K562 (cell line): ENCODE measurements around the gene STON1. TPM values are rescaled to one million over a fixed set of nuclear protein-coding genes. Genes with fewer than 3 reads are reported as not detected.

Experiments
- ATAC-seq: fragments of 200-7000 bp; cut with Tn5 transposase; 3 replicates; pipeline ENCODE4 v1.9.1; 2020; ENCODE audit warnings: moderate library complexity
- BruUV-seq: library from RNA; stranded (reverse); fragments of 400-500 nt; replicated peaks from 2 replicates; lab custom pipeline; 2021; lab: Mats Ljungman, UMichigan
- CTCF ChIA-PET: fragments of 300-600 bp; formaldehyde crosslinking; extraction: SDS; loops from one replicate; lab custom pipeline; 2021; ENCODE audit warnings: low intra/inter-chr PET ratio; lab: Yijun Ruan, JAX
- POLR2A ChIA-PET: fragments of 300-600, 350-650 bp; sonication (Branson Sonifier 250); formaldehyde crosslinking; extraction: SDS; loops from one replicate; lab custom pipeline; 2021; ENCODE audit warnings: antibody characterized with exemption, inconsistent platforms; lab: Yijun Ruan, JAX
- DNase-seq, 4 experiments: peaks; one replicate each; pipeline versions ENCODE4 v3.0.0 to v3.0.0-alpha.2; 2011 to 2018; ENCODE audit warnings: low spot score in 3 of 4, mixed read lengths in 3 of 4; ENCODE audit errors: extremely low read depth in 1 of 4
- FAIRE-seq: peaks from 2 replicates; lab custom pipeline; 2011; peaks lifted over from hg19 to GRCh38; lab: Jason Lieb, UNC
- H2AFZ ChIP-seq: 2 replicates; pipeline ENCODE4 v1.6.0; 2011; ENCODE audit warnings: low read depth, low read length, control low read depth, inconsistent platforms
- H3K27ac ChIP-seq: fragments of 200-600 bp; 3 replicates; pipeline ENCODE4 v1.8.0; 2011; ENCODE audit warnings: low read depth, mild to moderate bottlenecking, control low read depth, inconsistent platforms, low read length, moderate library complexity, mixed read lengths; ENCODE audit errors: extremely low read depth
- H3K27me3 ChIP-seq, 2 experiments: fragments of 300-600 bp in 1 of 2; 2 replicates in 1 of 2; 3 replicates in 1 of 2; pipeline versions ENCODE4 v1.6.0 to v1.8.0; 2011; ENCODE audit warnings: inconsistent platforms in 2 of 2, low read length in 2 of 2, mild to moderate bottlenecking in 1 of 2, mixed read lengths in 1 of 2, moderate library complexity in 1 of 2; ENCODE audit not compliant: control insufficient read depth in 2 of 2, insufficient read depth in 2 of 2
- H3K36me3 ChIP-seq: fragments of 300-600 bp; 3 replicates; pipeline ENCODE4 v1.8.0; 2011; ENCODE audit warnings: mild to moderate bottlenecking, low read length, inconsistent platforms; ENCODE audit not compliant: control insufficient read depth, insufficient read depth
- H3K4me1 ChIP-seq, 2 experiments: fragments of 200-600 bp in 1 of 2; replicated peaks in 1 of 2; 2 replicates in 1 of 2; 3 replicates in 1 of 2; pipeline versions ENCODE4 v1.5.1 to v1.8.0; 2011; ENCODE audit warnings: inconsistent platforms in 2 of 2, low read length in 2 of 2, mild to moderate bottlenecking in 1 of 2, mixed read lengths in 1 of 2, moderate library complexity in 1 of 2; ENCODE audit not compliant: control insufficient read depth in 2 of 2, insufficient read depth in 2 of 2
- H3K4me2 ChIP-seq: 2 replicates; pipeline ENCODE4 v1.6.1; 2011; ENCODE audit warnings: low read length, control low read depth, inconsistent platforms, mixed read lengths; ENCODE audit not compliant: insufficient read depth
- H3K4me3 ChIP-seq: fragments of 200-600 bp; sonication (generic), shearing (Covaris generic); 2 replicates; pipeline ENCODE4 v1.5.1; 2016; ENCODE audit warnings: control low read depth, inconsistent platforms
- H3K79me2 ChIP-seq: fragments of 200-600 bp; 3 replicates; pipeline ENCODE4 v1.8.0; 2011; ENCODE audit warnings: low read length, inconsistent platforms; ENCODE audit not compliant: control insufficient read depth, insufficient read depth
- H3K9ac ChIP-seq, 2 experiments: 2 replicates each; pipeline versions ENCODE4 v1.6.0 to v1.6.1; 2011; ENCODE audit warnings: low read depth in 2 of 2, low read length in 2 of 2, control low read depth in 1 of 2, inconsistent platforms in 1 of 2, mild to moderate bottlenecking in 1 of 2, mixed read lengths in 1 of 2; ENCODE audit not compliant: insufficient read depth in 1 of 2
- H3K9me1 ChIP-seq: one replicate; pipeline ENCODE4 v1.6.0; 2011; ENCODE audit warnings: inconsistent platforms, mild to moderate bottlenecking, low read length, moderate library complexity; ENCODE audit not compliant: control insufficient read depth, insufficient read depth
- H3K9me3 ChIP-seq: replicated peaks from 2 replicates; pipeline ENCODE4 v1.5.1; 2011; ENCODE audit warnings: low read depth, low read length, inconsistent platforms; ENCODE audit not compliant: control insufficient read depth, insufficient read depth
- H4K20me1 ChIP-seq: replicated peaks from 2 replicates; pipeline ENCODE4 v1.6.1; 2011; ENCODE audit warnings: low read length, inconsistent platforms, mixed read lengths; ENCODE audit not compliant: control insufficient read depth, insufficient read depth
- ADNP ChIP-seq: fragments of 200-800 bp; sonication (Bioruptor generic); IDR thresholded peaks from 2 replicates; pipeline ENCODE4 v1.6.1; 2016; ENCODE audit warnings: missing genetic modification characterization, missing compliant biosample characterization
- BRF1 ChIP-seq: IDR thresholded peaks from 3 replicates; pipeline ENCODE4 v1.6.1; 2011; ENCODE audit warnings: borderline replicate concordance, mild to moderate bottlenecking; ENCODE audit not compliant: insufficient read length; ENCODE audit errors: extremely low read depth
- HDAC1 ChIP-seq, 2 experiments: fragments of 450-650 bp; IDR thresholded peaks; 2 replicates each; pipeline ENCODE4 v1.6.1; 2016 to 2017; ENCODE audit warnings: inconsistent platforms in 1 of 2, mild to moderate bottlenecking in 1 of 2, moderate library complexity in 1 of 2
- HEY1 ChIP-seq: fragments of 250-450 bp; sonication (Bioruptor Pico); IDR thresholded peaks from 2 replicates; pipeline ENCODE4 v1.5.0; 2020; ENCODE audit warnings: mild to moderate bottlenecking, moderate library complexity, borderline replicate concordance
- IRF1 ChIP-seq: sonication (generic); formaldehyde crosslinking; IDR thresholded peaks from 2 replicates; pipeline ENCODE4 v1.8.0; 2022; ENCODE audit warnings: missing genetic modification reagents, mild to moderate bottlenecking, borderline replicate concordance
- KAT8 ChIP-seq: fragments of 450-650 bp; IDR thresholded peaks from 2 replicates; pipeline ENCODE4 v1.6.1; 2016; ENCODE audit warnings: low read depth, mild to moderate bottlenecking
- MAX ChIP-seq: sonication (generic); formaldehyde crosslinking; IDR thresholded peaks from 2 replicates; pipeline ENCODE4 v1.9.0; 2022; ENCODE audit warnings: mild to moderate bottlenecking, missing genetic modification reagents
- MED1 ChIP-seq: sonication (generic); formaldehyde crosslinking; IDR thresholded peaks from 2 replicates; pipeline ENCODE4 v1.8.1; 2023; ENCODE audit warnings: missing genetic modification reagents, borderline replicate concordance
- RCOR1 ChIP-seq, 2 experiments: IDR thresholded peaks; 2 replicates each; pipeline ENCODE4 v1.6.1; 2012; ENCODE audit warnings: low read depth in 2 of 2, low read length in 2 of 2, borderline replicate concordance in 1 of 2, improper control_type of control experiment in 1 of 2
- TEAD2 ChIP-seq: fragments of 450-650 bp; IDR thresholded peaks from 2 replicates; pipeline ENCODE4 v1.6.1; 2016; ENCODE audit warnings: missing genetic modification characterization, control low read depth, missing compliant biosample characterization
- TEAD4 ChIP-seq, 2 experiments: sonication (generic) in 1 of 2; formaldehyde crosslinking in 1 of 2; IDR thresholded peaks; 2 replicates each; pipeline versions ENCODE4 v1.6.1 to v1.8.0; 2012 to 2022; ENCODE audit warnings: borderline replicate concordance in 1 of 2, inconsistent platforms in 1 of 2, low read length in 1 of 2, mild to moderate bottlenecking in 1 of 2, missing genetic modification reagents in 1 of 2
- TRIM25 ChIP-seq: fragments of 450-650 bp; IDR thresholded peaks from 2 replicates; pipeline ENCODE4 v1.7.0; 2016; ENCODE audit warnings: borderline replicate concordance
- WGBS: fragments of 100-300 bp; shearing (Covaris generic); methylation state at CpG from one replicate; pipeline ENCODE4 v1.1.6; 2016; ENCODE audit warnings: low coverage, mixed read lengths; ENCODE audit not compliant: insufficient coverage; ENCODE audit errors: missing lambda C conversion rate; 5-methylcytosine and 5-hydroxymethylcytosine counted together
- in situ Hi-C: fragments of 300-500 bp; cut with MboI; formaldehyde crosslinking; loops from 4 replicates; pipeline ENCODE4 v1.15.0; 2018; ENCODE audit warnings: inconsistent platforms, mixed read lengths
- intact Hi-C: fragments of 100-400 bp; cut with micrococcal nuclease; formaldehyde crosslinking; loops from 2 replicates; pipeline ENCODE4 v1.14.2; 2022
- polyA plus RNA-seq, 8 experiments: library from polyadenylated mRNA; depleted of rRNA in 4 of 8; stranded (reverse) in 5 of 8; unstranded in 3 of 8; fragments of >200 nt; fragmentation: Nextera tagmentation in 2 of 8; fragmentation: Illumina TruSeq in 1 of 8; extraction: Ambion mirVana in 2 of 8; extraction: Trizol in 1 of 8; gene quantifications; 2 replicates each; pipeline versions ENCODE4 v1.2.1 to v1.2.3, GENCODE V29; 2011 to 2014; ENCODE audit warnings: inconsistent platforms in 1 of 8, missing spikeins in 1 of 8
- total RNA-seq, 7 experiments: library from RNA; depleted of rRNA in 6 of 7; stranded (reverse); fragments of >200 nt in 6 of 7; fragmentation: Illumina TruSeq in 2 of 7; extraction: Trizol in 2 of 7; gene quantifications; 2 replicates each; pipeline versions ENCODE4 v1.2.1 to v1.2.3, GENCODE V29; 2011 to 2021; ENCODE audit warnings: low replicate concordance in 1 of 7
- TF ChIP-seq, protein P1 (sequence below): fragments of 250-450 bp; sonication (Bioruptor Pico); IDR thresholded peaks from 2 replicates; pipeline ENCODE4 v1.4.0; 2020; ENCODE audit warnings: mild to moderate bottlenecking, moderate library complexity

STON1 gene
- total and polyA plus RNA-seq, 9 of the 15 experiments (the other 6 are each of a cell fraction or from before 2014, with no cell fraction given), result 0.07 to 1.2 (median 0.55) TPM

- 0 out of 2 replicates have a peak, but pooled peaks have one; percentile 11 for TF ChIP-seq TEAD2 (tag)
- peak; percentile 86 for TF ChIP-seq TEAD4 (IDR thresholded peaks at IDR 0.05; ENCODE audit: low read length)
- no peak for TF ChIP-seq TEAD4 (CRISPR knock-in tag; IDR thresholded peaks at IDR 0.05; ENCODE audit: borderline replicate concordance)
- 0 out of 2 replicates have a peak, but pooled peaks have one; percentile 35 for TF ChIP-seq ADNP (tag)
- peak in 1 of 2 experiments; percentile 82; a peak in 2 of 4 replicates for TF ChIP-seq HDAC1 (IDR thresholded peaks at IDR 0.05)
- no peak for TF ChIP-seq KAT8
- TF ChIP-seq RCOR1 (IDR thresholded peaks at IDR 0.05; ENCODE audit: borderline replicate concordance in 1 of 2, low read depth in 2 of 2, low read length in 2 of 2), result peak; percentile 32 to 91; a peak in 2 of 4 replicates
- no peak for TF ChIP-seq MAX
- TF ChIP-seq, all 486 proteins: peak for 33
These were observed 25.2 kb upstream of the STON1 start (continued) for GRCh38 chr2:48504647-48505327.

GRCh38 chr2:48507111-48507510 lies 22.8 kb upstream of the STON1 start:
- no peaks in the 10 kb centered on the region for H3K79me2 ChIP-seq
- H4K20me1 ChIP-seq, result no peaks in the 10 kb centered on the region
- H3K9me3 ChIP-seq, result no peaks in the 10 kb centered on the region
- peaks cover 21% of the 10 kb centered on the region; the same call in 1 of the 3 replicates for H3K36me3 ChIP-seq
- no peak overlapping the region for H3K27ac ChIP-seq
- FAIRE-seq (no peak), DNase-seq (no peak), ATAC-seq (no peak)
- ChIA-PET CTCF (no interaction called here), POLR2A (no interaction called here)
- 89% methylated on average over 4 of the region's 4 CpGs for WGBS
- BruUV-seq, result no TSS peak
- H3K27me3 ChIP-seq, result no peaks in the 10 kb centered on the region
- H3K4me3 ChIP-seq, result no peak overlapping the region
- intact Hi-C loops (no loop called here), in situ Hi-C loops (no loop called here)
- H3K4me1 ChIP-seq, result peaks cover 0 to 19% of the 10 kb centered on the region in 2 experiments; a peak in 4 of 5 replicates
- no peaks in the 10 kb centered on the region for H3K9me1 ChIP-seq
- no peak overlapping the region for H2AFZ ChIP-seq
- H3K4me2 ChIP-seq, result no peak overlapping the region
- H3K9ac ChIP-seq, result no peak overlapping the region
- TF ChIP-seq HEY1 (CRISPR knock-in tag) (no peak), TRIM25 (no peak), MED1 (CRISPR knock-in tag) (no peak), BRF1 (no peak), IRF1 (CRISPR knock-in tag) (no peak)
- TF ChIP-seq, protein P1, sequence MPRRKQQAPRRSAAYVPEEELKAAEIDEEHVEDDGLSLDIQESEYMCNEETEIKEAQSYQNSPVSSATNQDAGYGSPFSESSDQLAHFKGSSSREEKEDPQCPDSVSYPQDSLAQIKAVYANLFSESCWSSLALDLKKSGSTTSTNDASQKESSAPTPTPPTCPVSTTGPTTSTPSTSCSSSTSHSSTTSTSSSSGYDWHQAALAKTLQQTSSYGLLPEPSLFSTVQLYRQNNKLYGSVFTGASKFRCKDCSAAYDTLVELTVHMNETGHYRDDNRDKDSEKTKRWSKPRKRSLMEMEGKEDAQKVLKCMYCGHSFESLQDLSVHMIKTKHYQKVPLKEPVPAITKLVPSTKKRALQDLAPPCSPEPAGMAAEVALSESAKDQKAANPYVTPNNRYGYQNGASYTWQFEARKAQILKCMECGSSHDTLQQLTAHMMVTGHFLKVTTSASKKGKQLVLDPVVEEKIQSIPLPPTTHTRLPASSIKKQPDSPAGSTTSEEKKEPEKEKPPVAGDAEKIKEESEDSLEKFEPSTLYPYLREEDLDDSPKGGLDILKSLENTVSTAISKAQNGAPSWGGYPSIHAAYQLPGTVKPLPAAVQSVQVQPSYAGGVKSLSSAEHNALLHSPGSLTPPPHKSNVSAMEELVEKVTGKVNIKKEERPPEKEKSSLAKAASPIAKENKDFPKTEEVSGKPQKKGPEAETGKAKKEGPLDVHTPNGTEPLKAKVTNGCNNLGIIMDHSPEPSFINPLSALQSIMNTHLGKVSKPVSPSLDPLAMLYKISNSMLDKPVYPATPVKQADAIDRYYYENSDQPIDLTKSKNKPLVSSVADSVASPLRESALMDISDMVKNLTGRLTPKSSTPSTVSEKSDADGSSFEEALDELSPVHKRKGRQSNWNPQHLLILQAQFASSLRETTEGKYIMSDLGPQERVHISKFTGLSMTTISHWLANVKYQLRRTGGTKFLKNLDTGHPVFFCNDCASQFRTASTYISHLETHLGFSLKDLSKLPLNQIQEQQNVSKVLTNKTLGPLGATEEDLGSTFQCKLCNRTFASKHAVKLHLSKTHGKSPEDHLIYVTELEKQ (CRISPR knock-in tag), result no peak
